HCT116 (cell line): Measurements from ENCODE around the gene RNF4. TPM values are rescaled to one million over a fixed set of nuclear protein-coding genes. Genes with fewer than 3 reads are reported as not detected.

ENCODE experiments used
- ATF3 ChIP-seq: IDR thresholded peaks from 2 replicates; pipeline ENCODE4 v1.6.1; 2012
- CBX3 ChIP-seq: IDR thresholded peaks from 2 replicates; pipeline ENCODE4 v1.6.1; 2012; ENCODE audit warnings: low read depth
- EZH2 ChIP-seq: fragments of 200-600 bp; sonication (generic); IDR thresholded peaks from 2 replicates; pipeline ENCODE4 v1.6.1; 2017; ENCODE audit warnings: antibody characterized with exemption, mixed run types
- POLR2A ChIP-seq: IDR thresholded peaks from 2 replicates; pipeline ENCODE4 v1.7.0; 2011; ENCODE audit warnings: borderline replicate concordance; ENCODE audit not compliant: insufficient read depth, insufficient read length; ENCODE audit errors: extremely low read depth
- POLR2AphosphoS5 ChIP-seq: IDR thresholded peaks from 2 replicates; pipeline ENCODE4 v1.6.1; 2011; ENCODE audit warnings: mild to moderate bottlenecking, low read depth, low read length, moderate library complexity
- SIN3A ChIP-seq: IDR thresholded peaks from 2 replicates; pipeline ENCODE4 v1.6.1; 2012; ENCODE audit warnings: low read depth
- ZNF274 ChIP-seq: fragments of 200-500 bp; sonication (Bioruptor generic); IDR thresholded peaks from 2 replicates; pipeline ENCODE4 v1.6.1; 2014; ENCODE audit warnings: mild to moderate bottlenecking, low read depth, low read length, inconsistent platforms
- total RNA-seq: library from RNA; stranded (reverse); gene quantifications from one replicate; pipeline ENCODE4 v1.2.1, GENCODE V29; 2021; ENCODE audit not compliant: unreplicated experiment
- TF ChIP-seq, protein P1 (sequence below), 3 experiments: fragments of 200-600 bp in 1 of 3; sonication (generic) in 1 of 3; IDR thresholded peaks in 2 of 3; conservative IDR thresholded peaks in 1 of 3; 2 replicates each; pipeline ENCODE4 v1.5.1; 2012 to 2017; ENCODE audit warnings: low read depth in 2 of 3, low read length in 2 of 3, antibody characterized with exemption in 1 of 3, borderline replicate concordance in 1 of 3, control low read depth in 1 of 3, mild to moderate bottlenecking in 1 of 3, mixed read lengths in 1 of 3, mixed run types in 1 of 3, moderate library complexity in 1 of 3; ENCODE audit not compliant: insufficient read depth in 1 of 3
- TF ChIP-seq, protein P2 (sequence below): IDR thresholded peaks from 2 replicates; pipeline ENCODE4 v1.6.1; 2012; ENCODE audit warnings: low read depth

Gene RNF4
- total RNA-seq, 1 experiment from 2014 or later = 62.3 TPM

- TF ChIP-seq, protein P1, sequence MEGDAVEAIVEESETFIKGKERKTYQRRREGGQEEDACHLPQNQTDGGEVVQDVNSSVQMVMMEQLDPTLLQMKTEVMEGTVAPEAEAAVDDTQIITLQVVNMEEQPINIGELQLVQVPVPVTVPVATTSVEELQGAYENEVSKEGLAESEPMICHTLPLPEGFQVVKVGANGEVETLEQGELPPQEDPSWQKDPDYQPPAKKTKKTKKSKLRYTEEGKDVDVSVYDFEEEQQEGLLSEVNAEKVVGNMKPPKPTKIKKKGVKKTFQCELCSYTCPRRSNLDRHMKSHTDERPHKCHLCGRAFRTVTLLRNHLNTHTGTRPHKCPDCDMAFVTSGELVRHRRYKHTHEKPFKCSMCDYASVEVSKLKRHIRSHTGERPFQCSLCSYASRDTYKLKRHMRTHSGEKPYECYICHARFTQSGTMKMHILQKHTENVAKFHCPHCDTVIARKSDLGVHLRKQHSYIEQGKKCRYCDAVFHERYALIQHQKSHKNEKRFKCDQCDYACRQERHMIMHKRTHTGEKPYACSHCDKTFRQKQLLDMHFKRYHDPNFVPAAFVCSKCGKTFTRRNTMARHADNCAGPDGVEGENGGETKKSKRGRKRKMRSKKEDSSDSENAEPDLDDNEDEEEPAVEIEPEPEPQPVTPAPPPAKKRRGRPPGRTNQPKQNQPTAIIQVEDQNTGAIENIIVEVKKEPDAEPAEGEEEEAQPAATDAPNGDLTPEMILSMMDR (IDR thresholded peaks at IDR 0.05 in 2 of 3, conservative IDR thresholded peaks at IDR 0.05 in 1 of 3; ENCODE audit: borderline replicate concordance in 1 of 3, insufficient read depth in 1 of 3, low read depth in 2 of 3, low read length in 2 of 3) = no peak
- TF ChIP-seq CBX3 = no peak
- TF ChIP-seq, protein P2, sequence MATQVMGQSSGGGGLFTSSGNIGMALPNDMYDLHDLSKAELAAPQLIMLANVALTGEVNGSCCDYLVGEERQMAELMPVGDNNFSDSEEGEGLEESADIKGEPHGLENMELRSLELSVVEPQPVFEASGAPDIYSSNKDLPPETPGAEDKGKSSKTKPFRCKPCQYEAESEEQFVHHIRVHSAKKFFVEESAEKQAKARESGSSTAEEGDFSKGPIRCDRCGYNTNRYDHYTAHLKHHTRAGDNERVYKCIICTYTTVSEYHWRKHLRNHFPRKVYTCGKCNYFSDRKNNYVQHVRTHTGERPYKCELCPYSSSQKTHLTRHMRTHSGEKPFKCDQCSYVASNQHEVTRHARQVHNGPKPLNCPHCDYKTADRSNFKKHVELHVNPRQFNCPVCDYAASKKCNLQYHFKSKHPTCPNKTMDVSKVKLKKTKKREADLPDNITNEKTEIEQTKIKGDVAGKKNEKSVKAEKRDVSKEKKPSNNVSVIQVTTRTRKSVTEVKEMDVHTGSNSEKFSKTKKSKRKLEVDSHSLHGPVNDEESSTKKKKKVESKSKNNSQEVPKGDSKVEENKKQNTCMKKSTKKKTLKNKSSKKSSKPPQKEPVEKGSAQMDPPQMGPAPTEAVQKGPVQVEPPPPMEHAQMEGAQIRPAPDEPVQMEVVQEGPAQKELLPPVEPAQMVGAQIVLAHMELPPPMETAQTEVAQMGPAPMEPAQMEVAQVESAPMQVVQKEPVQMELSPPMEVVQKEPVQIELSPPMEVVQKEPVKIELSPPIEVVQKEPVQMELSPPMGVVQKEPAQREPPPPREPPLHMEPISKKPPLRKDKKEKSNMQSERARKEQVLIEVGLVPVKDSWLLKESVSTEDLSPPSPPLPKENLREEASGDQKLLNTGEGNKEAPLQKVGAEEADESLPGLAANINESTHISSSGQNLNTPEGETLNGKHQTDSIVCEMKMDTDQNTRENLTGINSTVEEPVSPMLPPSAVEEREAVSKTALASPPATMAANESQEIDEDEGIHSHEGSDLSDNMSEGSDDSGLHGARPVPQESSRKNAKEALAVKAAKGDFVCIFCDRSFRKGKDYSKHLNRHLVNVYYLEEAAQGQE = no peak
- peak; percentile 71 for TF ChIP-seq POLR2A
- peak; percentile 82 for TF ChIP-seq POLR2AphosphoS5
- no peak for TF ChIP-seq ATF3
- no peak for TF ChIP-seq ZNF274
- peak; percentile 37; the same call in 1 of the 2 replicates for TF ChIP-seq SIN3A
- TF ChIP-seq EZH2 = no peak
These were observed 67.5 kb downstream of the RNF4 start, which contains the start of gene FAM193A (continued) for GRCh38 chr4:2536193-2537010.
